Activated naive CD8-positive, alpha-beta T cell treated with anti-CD3 and anti-CD28 coated beads, Interleukin-2, amount 50 U/mL, for 24 hours (primary cell): ENCODE results near the gene PHKB.
A peak's percentile ranks its signal among the peaks of the same experiment; 100 is the strongest.
"Not testable (repeated sequence)": the region's sequence is repeated elsewhere in the genome, so short reads cannot be mapped to it uniquely, and the experiment has no call there.

ENCODE experiments used
- ATAC-seq: fragments of 150-1000 bp; cut with Tn5 transposase; one replicate; pipeline ENCODE4 v1.10.0; 2021
- DNase-seq: peaks from one replicate; pipeline ENCODE4 v3.0.0; 2021
- H3K27ac Mint-ChIP-seq: one replicate; pipeline ENCODE4 v1.8.0; 2021; ENCODE audit warnings: mild to moderate bottlenecking, mixed read lengths
- H3K27me3 Mint-ChIP-seq: one replicate; pipeline ENCODE4 v1.8.0; 2021; ENCODE audit warnings: mixed read lengths
- H3K36me3 Mint-ChIP-seq: one replicate; pipeline ENCODE4 v1.8.0; 2021; ENCODE audit warnings: low read depth, mixed read lengths
- H3K4me1 Mint-ChIP-seq: one replicate; pipeline ENCODE4 v1.8.0; 2021; ENCODE audit warnings: mixed read lengths
- H3K4me3 Mint-ChIP-seq: one replicate; pipeline ENCODE4 v1.8.0; 2021; ENCODE audit warnings: mild to moderate bottlenecking, moderate library complexity, mixed read lengths
- H3K9me3 Mint-ChIP-seq: one replicate; pipeline ENCODE4 v1.8.0; 2021; ENCODE audit warnings: mixed read lengths

PHKB gene

GRCh38 chr16:47460711-47461597, at the start of gene PHKB, which contains the start of gene ITFG1:
Gene PHKB (plus strand): TSS chr16:47461331. CDS start chr16:47461351, 20 bp downstream.
Gene ITFG1 (minus strand): TSS chr16:47461063. CDS start chr16:47461045, 18 bp downstream.
- Mint-ChIP-seq H3K27me3 (no peaks in the 10 kb centered on the region), H3K9me3 (no peaks in the 10 kb centered on the region), H3K4me1 (peaks cover 64% of the 10 kb centered on the region), H3K27ac (peak within 1 kb of the TSS; percentile 98), H3K4me3 (peak within 1 kb of the TSS; percentile 99), H3K36me3 (peaks cover 7% of the 10 kb centered on the region)
- ATAC-seq (peak; percentile 94), DNase-seq (peak; percentile 95)

GRCh38 chr16:47413041-47413440, 48.1 kb upstream of the PHKB start:
- DNase-seq (no peak), ATAC-seq (no peak)
- Mint-ChIP-seq H3K36me3 (peaks cover 29% of the 10 kb centered on the region), H3K9me3 (peaks cover 7% of the 10 kb centered on the region), H3K4me1 (peaks cover 4% of the 10 kb centered on the region), H3K4me3 (no peak overlapping the region), H3K27ac (no peak overlapping the region), H3K27me3 (no peaks in the 10 kb centered on the region)

DNA sequence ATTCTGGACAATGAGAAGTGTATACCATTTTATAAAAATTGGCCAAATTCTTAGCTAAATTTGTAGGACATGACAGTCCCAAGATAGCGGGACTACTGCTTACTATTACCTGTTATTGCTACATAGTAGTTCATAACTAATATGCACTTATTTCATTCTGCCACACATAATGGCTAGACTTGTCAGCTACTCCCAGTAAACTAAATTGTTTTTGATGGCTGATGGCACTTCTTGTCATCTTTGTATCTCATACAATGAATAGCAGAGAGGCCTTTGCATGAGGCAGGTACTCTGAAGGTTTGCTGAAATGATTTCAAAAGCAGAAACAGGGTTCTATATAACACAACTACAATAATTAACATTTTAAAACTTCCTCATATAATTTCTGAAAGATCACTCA, 44.3 kb upstream of the PHKB start:
- H3K36me3 Mint-ChIP-seq, result peaks cover 34% of the 10 kb centered on the region
- no peak for ATAC-seq

GRCh38 chr16:47424846-47425245, 36.3 kb upstream of the PHKB start:
- no peak overlapping the region for H3K27ac Mint-ChIP-seq
- no peaks in the 10 kb centered on the region for H3K27me3 Mint-ChIP-seq
- H3K9me3 Mint-ChIP-seq, result peaks cover 7% of the 10 kb centered on the region
- no peak overlapping the region for H3K4me3 Mint-ChIP-seq
- ATAC-seq, result no peak
- DNase-seq, result no peak
- H3K4me1 Mint-ChIP-seq, result peaks cover 6% of the 10 kb centered on the region
- H3K36me3 Mint-ChIP-seq, result peaks cover 50% of the 10 kb centered on the region

More for the DNA sequence above, 44.3 kb upstream of the PHKB start:
- H3K27me3 Mint-ChIP-seq, result no peaks in the 10 kb centered on the region
- peaks cover 3% of the 10 kb centered on the region for H3K4me1 Mint-ChIP-seq
- H3K27ac Mint-ChIP-seq, result no peak overlapping the region
- H3K9me3 Mint-ChIP-seq, result peaks cover 7% of the 10 kb centered on the region
- no peak for DNase-seq
- H3K4me3 Mint-ChIP-seq, result no peak overlapping the region

GRCh38 chr16:47426806-47427205, 34.3 kb upstream of the PHKB start:
- Mint-ChIP-seq H3K36me3 (peaks cover 50% of the 10 kb centered on the region), H3K4me1 (peaks cover 14% of the 10 kb centered on the region), H3K4me3 (no peak overlapping the region), H3K27me3 (no peaks in the 10 kb centered on the region), H3K9me3 (peaks cover 7% of the 10 kb centered on the region), H3K27ac (no peak overlapping the region)
- no peak for ATAC-seq
- DNase-seq, result no peak

DNA sequence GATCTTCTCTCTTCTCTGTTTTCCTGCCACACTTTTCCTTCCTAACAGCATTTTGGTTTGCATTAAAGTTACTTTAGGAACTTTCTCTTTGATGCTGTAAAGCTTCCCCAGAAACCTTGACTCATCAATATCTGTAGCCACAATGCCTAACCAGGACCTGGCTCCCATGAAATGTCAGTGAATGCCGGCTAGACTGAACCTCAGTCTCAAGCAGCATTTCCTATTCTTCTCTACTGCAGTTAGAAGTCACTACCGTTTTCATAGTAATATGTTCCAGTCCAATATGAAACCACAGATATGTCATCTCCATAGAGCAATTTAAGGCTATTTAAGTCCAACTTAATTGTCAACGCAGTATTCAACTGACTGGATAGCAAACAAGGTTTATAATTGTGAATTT, 29.2 kb upstream of the PHKB start:
- Mint-ChIP-seq H3K27me3 (no peaks in the 10 kb centered on the region), H3K4me1 (peaks cover 33% of the 10 kb centered on the region), H3K4me3 (no peak overlapping the region), H3K27ac (peak overlapping the region; percentile 73), H3K36me3 (peaks cover 34% of the 10 kb centered on the region), H3K9me3 (no peaks in the 10 kb centered on the region)
- no peak for DNase-seq
- ATAC-seq, result peak; percentile 84

DNA sequence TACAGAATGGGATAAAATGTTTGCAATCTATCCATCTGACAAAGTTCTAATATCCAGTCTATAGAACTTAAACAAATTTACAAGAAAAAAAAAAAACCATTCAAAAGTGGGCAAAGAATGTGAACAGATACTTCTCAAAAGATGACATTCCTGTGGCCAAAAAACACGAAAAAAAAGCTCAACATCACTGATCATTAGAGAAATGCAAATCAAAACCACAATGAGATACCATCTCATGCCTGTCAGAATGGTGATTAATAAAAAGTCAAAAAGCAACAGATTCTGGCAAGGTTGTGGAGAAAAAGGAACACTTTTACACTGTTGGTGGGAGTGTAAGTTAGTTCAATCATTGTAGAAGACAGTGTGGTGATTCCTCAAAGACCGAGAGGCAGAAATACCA, 26.9 kb upstream of the PHKB start:
- H3K9me3 Mint-ChIP-seq, H3K27ac Mint-ChIP-seq, ATAC-seq, DNase-seq, H3K27me3 Mint-ChIP-seq, H3K4me3 Mint-ChIP-seq: not testable (repeated sequence)
- H3K4me1 Mint-ChIP-seq, result peaks cover 33% of the 10 kb centered on the region
- peaks cover 33% of the 10 kb centered on the region for H3K36me3 Mint-ChIP-seq

DNA sequence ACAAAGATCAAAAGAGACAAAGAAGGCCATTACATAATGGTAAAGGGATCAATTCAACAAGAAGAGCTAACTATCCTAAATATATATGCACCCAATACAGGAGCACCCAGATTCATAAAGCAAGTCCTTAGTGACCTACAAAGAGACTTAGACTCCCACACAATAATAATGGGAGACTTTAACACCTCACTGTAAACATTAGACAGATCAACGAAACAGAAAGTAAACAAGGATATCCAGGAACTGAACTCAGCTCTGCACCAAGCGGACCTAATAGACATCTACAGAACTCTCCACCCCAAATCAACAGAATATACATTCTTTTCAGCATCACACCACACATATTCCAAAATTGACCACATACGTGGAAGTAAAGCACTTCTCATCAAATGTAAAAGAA, 21.1 kb upstream of the PHKB start:
- peaks cover 16% of the 10 kb centered on the region for H3K9me3 Mint-ChIP-seq
- not testable (repeated sequence) for H3K4me3 Mint-ChIP-seq, DNase-seq, H3K27ac Mint-ChIP-seq, H3K4me1 Mint-ChIP-seq, ATAC-seq, H3K27me3 Mint-ChIP-seq
- peaks cover 42% of the 10 kb centered on the region for H3K36me3 Mint-ChIP-seq

- not testable (repeated sequence) for H3K4me1 Mint-ChIP-seq, H3K4me3 Mint-ChIP-seq, H3K27me3 Mint-ChIP-seq, ATAC-seq, H3K27ac Mint-ChIP-seq, DNase-seq
- Mint-ChIP-seq H3K36me3 (peaks cover 36% of the 10 kb centered on the region), H3K9me3 (peaks cover 16% of the 10 kb centered on the region)
Observed at GRCh38 chr16:47442884-47443283, 18.2 kb upstream of the PHKB start.

GRCh38 chr16:47446431-47446830, 14.7 kb upstream of the PHKB start:
- ATAC-seq (no peak), DNase-seq (no peak)
- Mint-ChIP-seq H3K4me1 (peaks cover 11% of the 10 kb centered on the region), H3K27me3 (no peaks in the 10 kb centered on the region), H3K27ac (no peak overlapping the region), H3K36me3 (peaks cover 44% of the 10 kb centered on the region), H3K4me3 (no peak overlapping the region), H3K9me3 (peaks cover 10% of the 10 kb centered on the region)

- H3K27ac Mint-ChIP-seq, result no peak overlapping the region
- H3K4me3 Mint-ChIP-seq, result no peak overlapping the region
- ATAC-seq (no peak), DNase-seq (no peak)
- peaks cover 11% of the 10 kb centered on the region for H3K4me1 Mint-ChIP-seq
- H3K36me3 Mint-ChIP-seq, result peaks cover 42% of the 10 kb centered on the region
- no peaks in the 10 kb centered on the region for H3K9me3 Mint-ChIP-seq
- H3K27me3 Mint-ChIP-seq, result no peaks in the 10 kb centered on the region
Observed at GRCh38 chr16:47448830-47449575, 12.1 kb upstream of the PHKB start.

- no peaks in the 10 kb centered on the region for H3K9me3 Mint-ChIP-seq
- H3K27ac Mint-ChIP-seq, result peak overlapping the region; percentile 52
- peaks cover 44% of the 10 kb centered on the region for H3K36me3 Mint-ChIP-seq
- no peak for DNase-seq
- H3K4me3 Mint-ChIP-seq, result no peak overlapping the region
- no peaks in the 10 kb centered on the region for H3K27me3 Mint-ChIP-seq
- no peak for ATAC-seq
- peaks cover 11% of the 10 kb centered on the region for H3K4me1 Mint-ChIP-seq
Observed at GRCh38 chr16:47449788-47450187, 11.3 kb upstream of the PHKB start.

DNA sequence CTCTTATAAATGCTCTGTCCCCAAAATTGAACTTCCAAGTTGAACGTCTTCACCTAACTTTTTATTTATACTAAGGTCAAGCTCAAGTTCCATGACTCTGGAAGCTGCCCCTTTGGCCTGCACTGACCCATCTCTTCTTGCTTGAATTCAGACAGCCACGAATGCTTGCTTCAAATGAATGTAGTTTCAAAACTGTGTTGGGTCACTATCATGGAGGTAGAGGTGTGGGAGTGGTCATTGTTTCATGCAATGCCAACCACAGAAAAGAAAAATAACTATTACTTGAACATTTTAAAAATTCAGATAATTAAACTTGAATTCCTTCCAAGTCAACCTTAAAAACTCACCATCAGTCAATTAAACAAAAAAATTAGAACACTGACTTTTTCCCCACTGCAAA, 2.8 kb upstream of the PHKB start:
- Mint-ChIP-seq H3K4me3 (no peak overlapping the region), H3K36me3 (peaks cover 17% of the 10 kb centered on the region), H3K27me3 (no peaks in the 10 kb centered on the region), H3K9me3 (no peaks in the 10 kb centered on the region), H3K4me1 (peaks cover 44% of the 10 kb centered on the region), H3K27ac (no peak overlapping the region)
- DNase-seq (no peak), ATAC-seq (no peak)

DNA sequence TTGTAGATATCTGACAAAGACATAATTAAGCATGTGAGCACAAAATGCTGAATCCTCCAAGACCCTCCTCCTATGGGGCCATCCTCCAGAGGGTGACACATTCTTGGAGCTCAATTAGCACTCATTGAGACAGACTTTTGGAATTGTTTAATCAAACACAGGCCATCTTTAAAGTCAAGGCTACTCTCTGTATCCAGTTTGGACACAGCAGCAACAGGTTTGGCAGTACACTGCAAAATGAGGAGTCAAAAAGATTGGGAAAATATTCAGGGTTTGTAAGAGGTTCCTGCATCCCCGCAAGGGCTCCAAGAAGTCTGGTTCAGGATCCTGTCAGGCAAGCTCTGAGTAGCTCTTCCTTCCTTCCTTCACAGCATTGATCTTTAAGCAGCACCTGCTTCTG, 1.5 kb upstream of the PHKB start:
- H3K4me3 Mint-ChIP-seq, result peak overlapping the region; percentile 99
- peak overlapping the region; percentile 98 for H3K27ac Mint-ChIP-seq
- H3K36me3 Mint-ChIP-seq, result peaks cover 10% of the 10 kb centered on the region
- ATAC-seq (no peak), DNase-seq (no peak)
- H3K9me3 Mint-ChIP-seq, result no peaks in the 10 kb centered on the region
- H3K4me1 Mint-ChIP-seq, result peaks cover 57% of the 10 kb centered on the region
- no peaks in the 10 kb centered on the region for H3K27me3 Mint-ChIP-seq

DNA sequence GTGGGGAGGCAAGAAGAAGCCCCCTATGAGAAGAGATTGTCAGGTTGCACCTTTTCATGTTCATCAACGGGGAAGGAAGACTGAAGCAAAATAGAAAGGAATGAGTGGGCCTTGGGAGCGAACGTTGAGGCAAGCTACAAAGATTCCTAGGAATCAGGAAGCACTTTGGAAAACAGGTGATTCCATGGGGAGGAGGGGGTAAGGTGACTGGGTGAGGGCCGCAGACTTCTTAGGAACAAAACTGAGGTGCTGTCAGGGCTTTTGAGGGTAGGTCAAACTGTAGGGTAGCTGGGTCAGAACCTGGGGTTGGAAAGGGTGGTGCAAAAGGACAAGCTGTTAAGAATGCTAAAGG, 796 bp upstream of the PHKB start:
- no peak for ATAC-seq
- H3K4me1 Mint-ChIP-seq, result peaks cover 62% of the 10 kb centered on the region
- peaks cover 8% of the 10 kb centered on the region for H3K36me3 Mint-ChIP-seq

More for the DNA sequence above, 796 bp upstream of the PHKB start:
- DNase-seq, result no peak
- Mint-ChIP-seq H3K27ac (peak overlapping the region; percentile 98), H3K4me3 (peak overlapping the region; percentile 99), H3K27me3 (no peaks in the 10 kb centered on the region), H3K9me3 (no peaks in the 10 kb centered on the region)
